ENCODE measurements around the gene MGP. TPM values are rescaled to one million over a fixed set of nuclear protein-coding genes. Genes with fewer than 3 reads are reported as not detected.

Gene MGP
- polyA plus RNA-seq, 1 experiment, result 4.0 TPM

GRCh38 chr12:14833952-14834351 is 51.7 kb downstream of the MGP start:
- no peaks in the 10 kb centered on the region for H3K9me3 ChIP-seq (ENCODE audit: control insufficient read depth, insufficient read depth, low read length)
- POLR2A ChIA-PET, result no interaction called here
- H3K4me3 ChIP-seq (ENCODE audit: low read depth, low read length), result no peak overlapping the region
- DNase-seq (ENCODE audit: low read depth, low spot score), result no peak
- H3K27ac ChIP-seq (ENCODE audit: low read depth, low read length), result no peak overlapping the region
- H3K27me3 ChIP-seq (ENCODE audit: control insufficient read depth, insufficient read depth, low read length), result no peaks in the 10 kb centered on the region
- TF ChIP-seq CTCF (IDR thresholded peaks at IDR 0.05; ENCODE audit: low read depth, low read length), result no peak
- CTCF ChIA-PET, result no interaction called here

- TF ChIP-seq CTCF (IDR thresholded peaks at IDR 0.05; ENCODE audit: low read depth, low read length), result no peak
- H3K9me3 ChIP-seq (ENCODE audit: control insufficient read depth, insufficient read depth, low read length), result no peaks in the 10 kb centered on the region
- H3K27ac ChIP-seq (ENCODE audit: low read depth, low read length), result no peak overlapping the region
- H3K27me3 ChIP-seq (ENCODE audit: control insufficient read depth, insufficient read depth, low read length), result no peaks in the 10 kb centered on the region
- no peak overlapping the region for H3K4me3 ChIP-seq (ENCODE audit: low read depth, low read length)
- POLR2A ChIA-PET, result interaction anchor here (0.9 kb wide), 1 partner anchor 162 kb away, joined by 3 read pairs; no protein-coding TSS in a partner anchor
- DNase-seq (ENCODE audit: low read depth, low spot score), result no peak
- CTCF ChIA-PET, result interaction anchor here (0.7 to 2.7 kb wide), 2 partner anchors 32 to 162 kb away, joined by 3 to 8 read pairs; no protein-coding TSS in a partner anchor
Measured at GRCh38 chr12:14833336-14833735, 52.3 kb downstream of the MGP start.

Other genes with a start within 250 kb of the MGP start
- not detected in 2 replicates for gene GUCY2C, start 189.3 kb downstream of the MGP start, polyA plus RNA-seq (2011; rRNA removed)
- 13.2 and 16.5 TPM in 2 replicates for gene WBP11, start 82.4 kb downstream of the MGP start, polyA plus RNA-seq (2011; rRNA removed)
- 0.57 and 1.0 TPM in 2 replicates for gene C12orf60, start 82.2 kb downstream of the MGP start, polyA plus RNA-seq (2011; rRNA removed)
- 0.05 TPM in 1 of 2 replicates, not detected in the other for gene SMCO3, start 71.7 kb downstream of the MGP start, polyA plus RNA-seq (2011; rRNA removed)
- gene ART4, start 42.3 kb downstream of the MGP start, polyA plus RNA-seq (2011; rRNA removed), result not detected in 2 replicates
- not detected in 2 replicates for gene ERP27, start 52.7 kb upstream of the MGP start, polyA plus RNA-seq (2011; rRNA removed)
- gene ARHGDIB, start 75.7 kb upstream of the MGP start, polyA plus RNA-seq (2011; rRNA removed), result 8.9 and 10.0 TPM in 2 replicates
- not detected in 2 replicates for gene PDE6H, start 87.2 kb upstream of the MGP start, polyA plus RNA-seq (2011; rRNA removed)